ENCODE results near the gene DAPK3.

DAPK3 gene

DNA sequence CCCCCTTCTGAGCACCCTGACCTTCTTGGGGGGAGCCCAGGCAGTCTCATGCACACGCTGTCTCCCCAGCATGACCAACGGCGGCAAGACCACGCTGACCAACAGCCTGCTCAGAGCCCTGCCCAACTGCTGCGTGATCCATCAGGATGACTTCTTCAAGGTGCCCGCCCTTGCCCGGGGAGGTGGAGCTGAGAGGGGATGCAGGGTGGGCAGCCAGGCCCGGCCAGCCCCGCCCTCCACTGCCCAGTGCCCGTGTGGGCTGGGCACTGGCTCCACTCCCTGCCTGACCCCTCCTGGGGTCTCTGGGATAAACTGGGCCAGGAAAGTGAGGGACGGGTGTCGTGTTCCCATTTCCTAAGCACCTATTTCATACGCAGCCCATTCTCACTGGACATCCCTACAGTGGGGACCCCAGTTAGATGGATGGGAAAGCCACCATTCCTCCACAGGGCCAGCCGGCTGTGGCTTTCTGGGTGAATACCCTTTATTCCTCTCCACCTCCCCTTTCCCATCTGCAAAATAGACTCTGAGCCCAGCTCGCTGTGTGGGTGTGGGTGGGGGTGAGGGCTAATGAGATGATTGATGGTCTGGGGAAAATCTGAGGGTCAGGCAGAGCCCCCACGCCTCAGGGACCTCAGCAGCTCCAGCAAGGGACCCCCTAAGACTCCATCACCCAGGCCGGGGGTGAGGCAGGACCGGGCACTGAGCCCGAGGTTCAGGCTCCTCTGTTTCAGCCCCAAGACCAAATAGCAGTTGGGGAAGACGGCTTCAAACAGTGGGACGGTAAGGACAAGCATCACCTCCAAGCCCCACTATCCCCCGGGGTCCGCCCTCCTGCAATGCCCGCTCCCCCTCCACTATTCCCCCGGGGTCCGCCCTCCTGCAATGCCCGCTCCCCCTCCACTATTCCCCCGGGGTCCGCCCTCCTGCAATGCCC is 34.1 kb downstream of the DAPK3 start:
- peaks cover 12% of the 10 kb centered on the region for H3K27me3 ChIP-seq (ENCODE audit: control insufficient read depth, insufficient read depth, low read length)
- H3K9ac ChIP-seq (ENCODE audit: low read length) = no peak overlapping the region
- no peak overlapping the region for H3K4me3 ChIP-seq (ENCODE audit: low read length)

DNA sequence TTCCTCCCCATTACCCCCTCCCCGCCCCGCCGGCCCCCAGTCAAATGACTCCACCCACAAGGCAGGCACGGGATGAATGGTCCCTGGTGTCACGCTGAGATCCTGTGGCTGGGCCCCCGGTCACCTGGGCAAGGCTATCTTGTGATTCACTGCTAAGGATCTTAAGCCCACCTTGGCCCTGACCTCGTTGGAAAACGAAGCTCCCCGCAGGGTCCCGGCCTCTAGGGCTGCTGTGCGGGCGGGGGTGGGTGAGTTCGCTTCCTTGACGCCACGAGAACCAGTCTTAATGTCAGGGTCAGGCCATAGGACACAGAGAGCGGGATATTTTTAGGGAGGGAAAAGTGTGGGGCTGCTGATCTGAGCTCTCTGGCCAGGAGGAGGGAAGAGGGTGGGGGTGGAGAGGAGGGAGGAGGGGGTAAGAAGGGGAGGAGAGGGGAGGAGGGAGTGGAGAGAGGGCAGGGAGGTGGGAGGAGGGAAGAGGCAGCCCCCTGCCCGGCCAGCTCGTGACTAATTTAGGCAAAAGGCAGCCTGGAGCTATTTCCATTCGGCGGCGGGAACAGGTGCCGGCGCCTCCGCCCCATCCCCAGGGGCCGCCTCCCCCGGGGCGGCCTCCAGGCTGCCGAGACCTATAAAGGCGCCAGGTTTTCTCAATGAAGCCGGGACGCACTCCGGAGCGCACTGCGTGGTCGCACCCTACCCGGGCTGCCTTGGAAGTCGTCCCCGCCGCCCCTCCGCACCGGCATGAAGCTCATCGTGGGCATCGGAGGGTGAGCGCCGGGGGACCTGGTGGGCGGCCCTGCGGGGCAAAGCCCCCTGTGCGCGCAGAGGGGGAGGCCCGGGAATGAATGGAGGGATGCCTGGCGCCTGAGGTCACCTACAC is 37.7 kb downstream of the DAPK3 start, which contains the start of gene NMRK2:
NMRK2 (plus strand) TSS at position 139 of the 880 bp plus-strand sequence; CDS start at position 742, 603 bp downstream.
- no peaks in the 10 kb centered on the region for H3K9me3 ChIP-seq (ENCODE audit: control insufficient read depth, low read length)
- peaks cover 12% of the 10 kb centered on the region for H3K27me3 ChIP-seq (ENCODE audit: control insufficient read depth, insufficient read depth, low read length)
- no peaks in the 10 kb centered on the region for H3K4me1 ChIP-seq (ENCODE audit: control insufficient read depth, insufficient read depth, low read length)
- H3K4me3 ChIP-seq (ENCODE audit: low read length) = no peak within 1 kb of the TSS
- H3K9ac ChIP-seq (ENCODE audit: low read length) = no peak within 1 kb of the TSS
- H3K36me3 ChIP-seq (ENCODE audit: control insufficient read depth, insufficient read depth, low read length) = no peaks in the 10 kb centered on the region

More for the DNA sequence above, 34.1 kb downstream of the DAPK3 start:
- H3K4me1 ChIP-seq (ENCODE audit: control insufficient read depth, insufficient read depth, low read length) = no peaks in the 10 kb centered on the region
- H3K36me3 ChIP-seq (ENCODE audit: control insufficient read depth, insufficient read depth, low read length) = no peaks in the 10 kb centered on the region
- no peaks in the 10 kb centered on the region for H3K9me3 ChIP-seq (ENCODE audit: control insufficient read depth, low read length)

DNA sequence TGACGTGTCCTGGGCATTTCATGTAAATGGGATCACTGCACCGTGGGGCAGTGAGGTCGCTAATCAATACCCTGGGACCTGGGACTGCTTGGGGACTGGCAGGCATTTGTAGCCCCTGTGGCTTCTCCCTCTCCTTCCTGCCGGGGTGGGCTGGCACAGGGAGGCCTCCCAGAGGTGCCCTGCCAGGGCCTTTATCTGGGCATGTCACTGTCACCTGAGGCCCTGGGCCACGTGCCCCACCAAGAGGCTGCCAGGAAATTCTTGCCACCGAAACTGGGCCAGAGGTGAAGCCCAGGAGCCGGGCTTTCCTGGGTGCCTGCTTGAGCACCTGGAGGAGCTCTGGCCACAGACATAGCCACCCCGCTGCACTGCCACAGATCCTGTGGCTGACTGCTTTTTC is 39.9 kb downstream of the DAPK3 start:
- H3K4me1 ChIP-seq (ENCODE audit: control insufficient read depth, insufficient read depth, low read length) = no peaks in the 10 kb centered on the region
- H3K36me3 ChIP-seq (ENCODE audit: control insufficient read depth, insufficient read depth, low read length) = no peaks in the 10 kb centered on the region
- no peak overlapping the region for H3K4me3 ChIP-seq (ENCODE audit: low read length)
- H3K9ac ChIP-seq (ENCODE audit: low read length) = no peak overlapping the region
- H3K27me3 ChIP-seq (ENCODE audit: control insufficient read depth, insufficient read depth, low read length) = peaks cover 12% of the 10 kb centered on the region
- no peaks in the 10 kb centered on the region for H3K9me3 ChIP-seq (ENCODE audit: control insufficient read depth, low read length)

DNA sequence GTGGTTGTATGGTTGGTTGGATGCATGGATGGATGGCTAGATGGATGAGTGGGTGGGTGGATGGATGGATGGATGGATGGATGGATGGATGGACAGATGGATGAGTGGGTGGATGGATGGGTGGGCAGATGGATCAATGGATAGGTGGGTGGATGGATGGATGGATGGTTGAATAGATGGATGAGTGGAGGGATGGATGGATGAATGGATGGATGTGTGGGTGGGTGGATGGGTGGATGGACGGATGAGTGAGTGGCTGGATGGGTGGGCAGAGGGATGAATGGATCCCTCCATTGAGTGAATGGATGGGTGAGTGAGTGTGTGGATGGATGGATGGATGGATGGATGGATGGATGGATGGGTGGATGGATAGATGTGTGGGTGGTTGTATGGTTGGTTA is 47.0 kb downstream of the DAPK3 start:
- Histone ChIP-seq H3K4me1 (ENCODE audit: control insufficient read depth, insufficient read depth, low read length) (no peaks in the 10 kb centered on the region), H3K9me3 (ENCODE audit: control insufficient read depth, low read length) (no peaks in the 10 kb centered on the region), H3K4me3 (ENCODE audit: low read length) (no peak overlapping the region), H3K9ac (ENCODE audit: low read length) (no peak overlapping the region), H3K36me3 (ENCODE audit: control insufficient read depth, insufficient read depth, low read length) (no peaks in the 10 kb centered on the region), H3K27me3 (ENCODE audit: control insufficient read depth, insufficient read depth, low read length) (no peaks in the 10 kb centered on the region)

DNA sequence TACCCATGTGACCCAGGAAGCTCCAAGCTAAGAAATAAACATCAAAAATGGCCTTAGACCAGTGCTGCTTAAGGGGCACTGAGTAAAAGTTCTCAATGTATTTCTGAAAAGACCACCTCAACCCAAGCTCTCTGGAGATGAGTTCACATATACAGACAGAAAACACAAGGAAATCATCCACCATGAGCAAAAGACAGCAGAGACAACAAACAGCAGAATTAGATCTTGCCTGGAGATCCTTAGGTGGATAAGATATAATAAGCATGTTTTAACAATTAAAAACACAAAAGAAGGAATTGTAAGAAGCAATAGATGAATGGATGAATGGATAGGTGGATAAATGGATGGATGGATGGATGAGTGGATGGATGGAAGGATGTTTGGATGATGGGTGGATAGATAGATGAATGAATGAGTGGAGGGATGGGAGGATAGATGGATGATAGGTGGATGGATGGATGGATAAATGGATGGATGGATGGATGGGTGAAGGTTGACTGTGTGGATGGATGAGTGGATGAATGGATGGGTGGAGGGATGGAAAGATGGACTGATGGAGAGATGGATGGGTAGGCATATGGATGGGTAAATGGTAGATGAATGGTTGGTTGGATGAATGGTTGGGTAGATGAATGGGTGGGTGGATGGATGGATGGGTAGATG is 47.7 kb downstream of the DAPK3 start:
- Histone ChIP-seq H3K4me3 (ENCODE audit: low read length) (no peak overlapping the region), H3K9ac (ENCODE audit: low read length) (no peak overlapping the region), H3K36me3 (ENCODE audit: control insufficient read depth, insufficient read depth, low read length) (no peaks in the 10 kb centered on the region), H3K9me3 (ENCODE audit: control insufficient read depth, low read length) (no peaks in the 10 kb centered on the region), H3K4me1 (ENCODE audit: control insufficient read depth, insufficient read depth, low read length) (no peaks in the 10 kb centered on the region), H3K27me3 (ENCODE audit: control insufficient read depth, insufficient read depth, low read length) (no peaks in the 10 kb centered on the region)

DNA sequence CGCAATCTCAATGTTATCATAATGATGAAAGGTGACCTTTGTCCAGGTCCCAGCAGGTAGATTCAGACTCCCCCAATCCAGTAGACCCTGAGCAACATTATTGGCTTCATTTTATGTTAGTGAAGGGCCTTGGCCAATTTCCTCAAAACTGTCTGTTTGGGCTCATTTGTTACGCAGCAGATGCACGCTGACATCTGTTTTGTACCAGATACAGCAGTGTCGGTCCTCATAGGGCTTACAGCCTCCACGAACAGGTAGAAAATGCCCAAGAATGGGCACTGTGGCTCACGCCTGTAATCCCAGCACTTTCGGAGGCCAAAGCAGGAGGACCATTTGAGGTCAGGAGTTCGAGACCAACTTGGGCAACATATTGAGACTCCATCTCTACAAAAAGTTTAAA is 51.1 kb downstream of the DAPK3 start:
- H3K4me1 ChIP-seq (ENCODE audit: control insufficient read depth, insufficient read depth, low read length) = no peaks in the 10 kb centered on the region
- no peak overlapping the region for H3K9ac ChIP-seq (ENCODE audit: low read length)
- no peak overlapping the region for H3K4me3 ChIP-seq (ENCODE audit: low read length)
- no peaks in the 10 kb centered on the region for H3K36me3 ChIP-seq (ENCODE audit: control insufficient read depth, insufficient read depth, low read length)
- no peaks in the 10 kb centered on the region for H3K27me3 ChIP-seq (ENCODE audit: control insufficient read depth, insufficient read depth, low read length)
- no peaks in the 10 kb centered on the region for H3K9me3 ChIP-seq (ENCODE audit: control insufficient read depth, low read length)

DNA sequence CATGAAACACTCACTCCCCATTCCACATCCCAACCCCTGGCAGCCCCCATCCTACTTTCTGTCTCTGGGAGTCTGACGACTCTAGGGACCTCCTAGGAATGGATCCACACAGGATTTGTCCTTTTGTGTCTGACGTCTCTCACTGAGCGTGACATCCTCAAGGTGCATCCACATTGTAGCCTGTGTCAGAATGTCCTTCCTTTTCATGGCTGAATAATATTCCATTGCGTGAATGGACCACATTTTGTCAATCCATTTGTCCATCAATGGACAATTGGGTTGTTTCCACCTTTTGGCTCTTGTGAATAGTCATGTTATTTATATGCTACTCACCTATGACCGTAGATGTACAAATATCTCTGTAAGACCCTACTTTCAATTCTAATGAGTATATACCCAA is 54.9 kb downstream of the DAPK3 start:
- Histone ChIP-seq H3K27me3 (ENCODE audit: control insufficient read depth, insufficient read depth, low read length) (no peaks in the 10 kb centered on the region), H3K4me1 (ENCODE audit: control insufficient read depth, insufficient read depth, low read length) (no peaks in the 10 kb centered on the region), H3K36me3 (ENCODE audit: control insufficient read depth, insufficient read depth, low read length) (no peaks in the 10 kb centered on the region), H3K4me3 (ENCODE audit: low read length) (no peak overlapping the region), H3K9me3 (ENCODE audit: control insufficient read depth, low read length) (no peaks in the 10 kb centered on the region), H3K9ac (ENCODE audit: low read length) (no peak overlapping the region)

DNA sequence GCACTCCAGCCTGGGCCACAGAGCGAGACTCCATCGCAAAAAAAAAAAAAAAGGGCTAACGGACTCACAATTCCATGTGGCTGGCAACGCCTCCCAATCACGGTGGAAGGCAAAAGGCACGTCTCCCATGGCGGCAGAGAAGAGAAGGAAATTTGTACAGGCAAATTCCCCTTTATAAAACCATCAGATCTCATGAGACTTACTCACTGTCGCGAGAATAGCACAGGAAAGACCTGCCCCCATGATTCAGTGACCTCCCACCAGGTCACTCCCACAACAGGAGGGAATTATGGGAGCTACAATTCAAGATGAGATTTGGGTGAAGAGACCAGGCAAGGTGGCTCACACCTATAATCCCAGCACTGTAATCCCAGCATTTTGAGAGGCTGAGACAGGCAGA is 56.7 kb downstream of the DAPK3 start:
- Histone ChIP-seq H3K9ac (ENCODE audit: low read length) (no peak overlapping the region), H3K9me3 (ENCODE audit: control insufficient read depth, low read length) (peaks cover 4% of the 10 kb centered on the region), H3K4me1 (ENCODE audit: control insufficient read depth, insufficient read depth, low read length) (no peaks in the 10 kb centered on the region), H3K27me3 (ENCODE audit: control insufficient read depth, insufficient read depth, low read length) (no peaks in the 10 kb centered on the region), H3K36me3 (ENCODE audit: control insufficient read depth, insufficient read depth, low read length) (no peaks in the 10 kb centered on the region), H3K4me3 (ENCODE audit: low read length) (no peak overlapping the region)

DNA sequence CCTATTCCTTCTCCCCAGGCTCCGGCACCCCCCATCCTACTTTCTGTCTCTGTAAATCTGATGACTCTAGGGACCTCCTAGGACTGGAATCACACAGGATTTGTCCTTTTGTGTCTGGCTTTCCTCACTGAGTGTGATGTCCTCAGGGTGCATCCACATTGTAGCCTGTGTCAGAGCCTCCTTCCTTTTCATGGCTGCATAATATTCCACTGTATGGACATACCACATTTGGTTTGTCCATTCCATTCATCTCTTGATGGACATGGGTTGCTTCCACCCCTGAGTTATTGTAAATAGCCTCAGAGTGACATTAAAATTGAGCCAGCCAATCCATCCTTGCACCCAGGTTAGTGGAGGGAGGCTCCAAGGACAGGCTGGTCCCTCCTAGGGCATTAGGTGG is 60.8 kb downstream of the DAPK3 start:
- Histone ChIP-seq H3K4me3 (ENCODE audit: low read length) (no peak overlapping the region), H3K9ac (ENCODE audit: low read length) (no peak overlapping the region), H3K4me1 (ENCODE audit: control insufficient read depth, insufficient read depth, low read length) (no peaks in the 10 kb centered on the region), H3K27me3 (ENCODE audit: control insufficient read depth, insufficient read depth, low read length) (no peaks in the 10 kb centered on the region), H3K9me3 (ENCODE audit: control insufficient read depth, low read length) (peaks cover 4% of the 10 kb centered on the region), H3K36me3 (ENCODE audit: control insufficient read depth, insufficient read depth, low read length) (no peaks in the 10 kb centered on the region)
